Neural cell (in vitro differentiated cells): ENCODE measurements around the gene ACVR1C. TPM values are rescaled to one million over a fixed set of nuclear protein-coding genes. Genes with fewer than 3 reads are reported as not detected.

Experiments
- H2AFZ ChIP-seq: fragments of 200-600, 300-800 bp; sonication (generic), shearing (Covaris generic); 2 replicates; pipeline ENCODE4 v1.6.0; 2014; ENCODE audit warnings: low read depth, mild to moderate bottlenecking, antibody characterized with exemption, low read length, moderate library complexity
- H3F3A ChIP-seq: fragments of 200-600 bp; shearing (Covaris generic); 2 replicates; pipeline ENCODE4 v1.6.1; 2016; ENCODE audit warnings: mild to moderate bottlenecking, moderate library complexity, mixed read lengths, antibody characterized with exemption, low read length; ENCODE audit not compliant: insufficient read depth, poor library complexity, severe bottlenecking
- H3K27ac ChIP-seq: fragments of 200-600, 300-800 bp; sonication (generic), shearing (Covaris generic); 2 replicates; pipeline ENCODE4 v1.5.1; 2014; ENCODE audit warnings: mild to moderate bottlenecking, low read length, moderate library complexity
- H3K27me3 ChIP-seq: fragments of 300-800, 200-600 bp; sonication (generic), shearing (Covaris generic); 2 replicates; pipeline ENCODE4 v1.6.0; 2014; ENCODE audit warnings: mild to moderate bottlenecking, low read depth, low read length, moderate library complexity; ENCODE audit not compliant: insufficient read depth
- H3K36me3 ChIP-seq: fragments of 300-800, 200-600 bp; sonication (generic), shearing (Covaris generic); 2 replicates; pipeline ENCODE4 v1.5.1; 2014; ENCODE audit warnings: mild to moderate bottlenecking, antibody characterized with exemption, low read length, moderate library complexity; ENCODE audit not compliant: insufficient read depth
- H3K4me2 ChIP-seq: fragments of 300-800, 200-600 bp; sonication (generic), shearing (Covaris generic); 2 replicates; pipeline ENCODE4 v1.6.0; 2014; ENCODE audit warnings: mild to moderate bottlenecking, low read length
- H3K4me3 ChIP-seq: fragments of 300-800, 200-600 bp; sonication (generic), shearing (Covaris generic); 2 replicates; pipeline ENCODE4 v1.5.1; 2014; ENCODE audit warnings: mild to moderate bottlenecking, low read length, moderate library complexity
- H3K79me2 ChIP-seq: fragments of 200-600 bp; shearing (Covaris generic); replicated peaks from 2 replicates; pipeline ENCODE4 v1.6.0; 2014; ENCODE audit warnings: mild to moderate bottlenecking, low read length, moderate library complexity; ENCODE audit not compliant: insufficient read depth
- H3K9ac ChIP-seq: fragments of 300-800, 200-600 bp; sonication (generic), shearing (Covaris generic); 2 replicates; pipeline ENCODE4 v1.6.1; 2016; ENCODE audit warnings: mild to moderate bottlenecking, low read length, mixed read lengths
- H3K9me2 ChIP-seq: fragments of 200-600 bp; shearing (Covaris generic); 2 replicates; pipeline ENCODE4 v1.6.1; 2016; ENCODE audit warnings: mild to moderate bottlenecking, low read length, mixed read lengths; ENCODE audit not compliant: insufficient read depth
- H3K9me3 ChIP-seq: fragments of 200-600, 300-800 bp; sonication (generic), shearing (Covaris generic); 2 replicates; pipeline ENCODE4 v1.6.1; 2016; ENCODE audit warnings: mild to moderate bottlenecking, mixed run types, low read length, moderate library complexity, mixed read lengths
- H4K20me1 ChIP-seq: fragments of 200-600 bp; shearing (Covaris generic); 2 replicates; pipeline ENCODE4 v1.6.1; 2016; ENCODE audit warnings: mild to moderate bottlenecking, mixed run types; ENCODE audit not compliant: insufficient read depth
- CTCF ChIP-seq: fragments of 450-650 bp; IDR thresholded peaks from 2 replicates; pipeline ENCODE4 v1.5.1; 2014; ENCODE audit warnings: antibody characterized with exemption, mild to moderate bottlenecking, moderate library complexity; ENCODE audit not compliant: poor library complexity, severe bottlenecking
- EP300 ChIP-seq: fragments of 450-650 bp; conservative IDR thresholded peaks from 2 replicates; pipeline ENCODE4 v1.6.1; 2014; ENCODE audit warnings: antibody characterized with exemption, mild to moderate bottlenecking, moderate library complexity; ENCODE audit not compliant: poor library complexity, severe bottlenecking
- EZH2 ChIP-seq: fragments of 200-600, 300-800 bp; shearing (Covaris generic), sonication (generic); IDR thresholded peaks from 2 replicates; pipeline ENCODE4 v1.6.1; 2014; ENCODE audit warnings: antibody characterized with exemption, low read length, borderline replicate concordance, mild to moderate bottlenecking; ENCODE audit not compliant: insufficient read depth, poor library complexity, severe bottlenecking
- MXI1 ChIP-seq: fragments of 450-650 bp; conservative IDR thresholded peaks from 2 replicates; pipeline ENCODE4 v1.6.1; 2014; ENCODE audit warnings: antibody characterized with exemption, mild to moderate bottlenecking; ENCODE audit not compliant: poor library complexity, severe bottlenecking
- POLR2AphosphoS5 ChIP-seq: IDR thresholded peaks from 2 replicates; pipeline ENCODE4 v1.6.1; 2012
- RAD21 ChIP-seq: fragments of 450-650 bp; conservative IDR thresholded peaks from 2 replicates; pipeline ENCODE4 v1.6.1; 2014; ENCODE audit warnings: antibody characterized with exemption, mild to moderate bottlenecking, moderate library complexity
- SMC3 ChIP-seq: fragments of 450-650 bp; conservative IDR thresholded peaks from 2 replicates; pipeline ENCODE4 v1.6.1; 2014; ENCODE audit warnings: antibody characterized with exemption, mild to moderate bottlenecking, moderate library complexity; ENCODE audit not compliant: poor library complexity
- TAF1 ChIP-seq: IDR thresholded peaks from 2 replicates; pipeline ENCODE4 v1.6.1; 2012; ENCODE audit warnings: low read depth
- polyA plus RNA-seq: library from polyadenylated mRNA; depleted of rRNA; stranded (reverse); fragments of >200 nt; gene quantifications from 2 replicates; pipeline ENCODE4 v1.2.3, GENCODE V29; 2014

Gene ACVR1C
- polyA plus RNA-seq, 1 donor from 2014 or later, result 0.26 TPM

- Histone ChIP-seq H3K4me3 (no peak overlapping the region), H3K27ac (no peak overlapping the region), H3F3A (no peaks in the 10 kb centered on the region), H3K9me2 (no peaks in the 10 kb centered on the region), H3K9ac (no peak overlapping the region), H3K4me2 (no peak overlapping the region), H3K36me3 (no peaks in the 10 kb centered on the region), H3K27me3 (no peaks in the 10 kb centered on the region), H3K9me3 (no peaks in the 10 kb centered on the region), H4K20me1 (no peaks in the 10 kb centered on the region), H2AFZ (no peak overlapping the region), H3K79me2 (no peaks in the 10 kb centered on the region)
- no peak for TF ChIP-seq MXI1
- no peak for TF ChIP-seq RAD21
- TF ChIP-seq EZH2, result no peak
- TF ChIP-seq CTCF, result no peak
- TF ChIP-seq SMC3, result no peak
- no peak for TF ChIP-seq TAF1
- TF ChIP-seq POLR2AphosphoS5, result no peak
- no peak for TF ChIP-seq EP300
Observed at GRCh38 chr2:157476953-157477709, 151.5 kb downstream of the ACVR1C start.

Other genes with a start within 250 kb of the ACVR1C start
- gene CYTIP, start 184.8 kb downstream of the ACVR1C start, polyA plus RNA-seq, result not detected in 2 replicates
- gene ACVR1, start 247.5 kb upstream of the ACVR1C start, polyA plus RNA-seq, result 4.0 and 4.7 TPM in 2 replicates